HG02970 (cell line): Measurements from ENCODE around the gene CAMK1D.
"Not testable (repeated sequence)": the region's sequence is repeated elsewhere in the genome, so short reads cannot be mapped to it uniquely, and the experiment has no call there.

Source experiments
- ATAC-seq: cut with Tn5 transposase; IDR thresholded peaks from one replicate; pipeline ENCODE4 v1.9.1; 2021; ENCODE audit warnings: mild to moderate bottlenecking, moderate library complexity, moderate number of reproducible peaks; ENCODE audit not compliant: unreplicated experiment, low FRiP score

CAMK1D gene

GRCh38 chr10:12540341-12540781, 191.0 kb downstream of the CAMK1D start:
- ATAC-seq = no peak

- ATAC-seq = no peak
Observed at GRCh38 chr10:12541446-12542067, 192.2 kb downstream of the CAMK1D start.

- no peak for ATAC-seq
Observed at GRCh38 chr10:12542133-12542670, 192.9 kb downstream of the CAMK1D start.

- ATAC-seq = no peak
Observed at GRCh38 chr10:12543589-12543988, 194.2 kb downstream of the CAMK1D start.

GRCh38 chr10:12546160-12546802, 196.9 kb downstream of the CAMK1D start:
- not testable (repeated sequence) for ATAC-seq

- no peak for ATAC-seq
Observed at GRCh38 chr10:12547301-12547771, 198.0 kb downstream of the CAMK1D start.

- ATAC-seq = no peak
Observed at GRCh38 chr10:12549297-12549696, 199.9 kb downstream of the CAMK1D start.

- no peak for ATAC-seq
Observed at GRCh38 chr10:12550994-12551393, 201.6 kb downstream of the CAMK1D start.

GRCh38 chr10:12556039-12556438, 206.7 kb downstream of the CAMK1D start:
- no peak for ATAC-seq

- no peak for ATAC-seq
Observed at GRCh38 chr10:12559578-12560178, 210.3 kb downstream of the CAMK1D start.

- ATAC-seq = no peak
Observed at GRCh38 chr10:12561307-12561706, 212.0 kb downstream of the CAMK1D start.

GRCh38 chr10:12561720-12562119, 212.4 kb downstream of the CAMK1D start:
- ATAC-seq = no peak

GRCh38 chr10:12563489-12563888, 214.1 kb downstream of the CAMK1D start:
- no peak for ATAC-seq

- ATAC-seq = no peak
Observed at GRCh38 chr10:12564173-12564572, 214.8 kb downstream of the CAMK1D start.

GRCh38 chr10:12566161-12567115, 217.1 kb downstream of the CAMK1D start:
- no peak for ATAC-seq

- no peak for ATAC-seq
Observed at GRCh38 chr10:12568391-12569009, 219.2 kb downstream of the CAMK1D start.

- no peak for ATAC-seq
Observed at GRCh38 chr10:12572281-12572680, 222.9 kb downstream of the CAMK1D start.

- ATAC-seq = no peak
Observed at GRCh38 chr10:12577610-12578009, 228.3 kb downstream of the CAMK1D start.

GRCh38 chr10:12579954-12580858, 230.9 kb downstream of the CAMK1D start:
- ATAC-seq = peak; percentile 66
